Panc1 (cell line): ENCODE data around the gene IFI30.

Source experiments
- POLR2AphosphoS5 ChIP-seq: IDR thresholded peaks from 2 replicates; pipeline ENCODE4 v1.6.1; 2012; ENCODE audit warnings: mild to moderate bottlenecking, low read depth, low read length, moderate library complexity
- TF ChIP-seq, protein P1 (sequence below): fragments of 450-650 bp; IDR thresholded peaks from 2 replicates; pipeline ENCODE4 v1.5.1; 2017; ENCODE audit warnings: mild to moderate bottlenecking

DNA sequence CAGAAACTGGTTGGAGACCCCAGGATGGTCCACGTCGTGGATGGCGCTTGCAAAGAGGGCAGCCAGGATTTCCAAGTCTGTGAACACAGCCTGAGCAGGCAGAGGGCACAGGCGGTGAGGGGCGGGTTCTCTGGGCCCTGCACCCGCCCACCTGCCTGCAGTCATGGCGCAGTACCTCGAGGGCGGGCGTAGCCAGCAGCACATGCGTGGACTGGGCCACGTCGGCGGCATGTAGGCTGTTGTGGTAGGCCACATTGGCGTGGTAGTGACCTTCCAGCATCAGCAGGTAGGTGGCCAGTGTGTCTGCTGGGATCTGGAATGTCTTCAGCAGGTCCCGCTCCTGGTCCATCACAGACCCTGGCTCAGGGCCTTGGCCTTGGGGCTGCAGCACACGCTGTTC, 44.5 kb downstream of the IFI30 start:
- TF ChIP-seq, protein P1, sequence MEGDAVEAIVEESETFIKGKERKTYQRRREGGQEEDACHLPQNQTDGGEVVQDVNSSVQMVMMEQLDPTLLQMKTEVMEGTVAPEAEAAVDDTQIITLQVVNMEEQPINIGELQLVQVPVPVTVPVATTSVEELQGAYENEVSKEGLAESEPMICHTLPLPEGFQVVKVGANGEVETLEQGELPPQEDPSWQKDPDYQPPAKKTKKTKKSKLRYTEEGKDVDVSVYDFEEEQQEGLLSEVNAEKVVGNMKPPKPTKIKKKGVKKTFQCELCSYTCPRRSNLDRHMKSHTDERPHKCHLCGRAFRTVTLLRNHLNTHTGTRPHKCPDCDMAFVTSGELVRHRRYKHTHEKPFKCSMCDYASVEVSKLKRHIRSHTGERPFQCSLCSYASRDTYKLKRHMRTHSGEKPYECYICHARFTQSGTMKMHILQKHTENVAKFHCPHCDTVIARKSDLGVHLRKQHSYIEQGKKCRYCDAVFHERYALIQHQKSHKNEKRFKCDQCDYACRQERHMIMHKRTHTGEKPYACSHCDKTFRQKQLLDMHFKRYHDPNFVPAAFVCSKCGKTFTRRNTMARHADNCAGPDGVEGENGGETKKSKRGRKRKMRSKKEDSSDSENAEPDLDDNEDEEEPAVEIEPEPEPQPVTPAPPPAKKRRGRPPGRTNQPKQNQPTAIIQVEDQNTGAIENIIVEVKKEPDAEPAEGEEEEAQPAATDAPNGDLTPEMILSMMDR = no peak
- no peak for TF ChIP-seq POLR2AphosphoS5
